Adrenal gland (tissue), 12 donors: ENCODE data around the gene ILK. TPM values are rescaled to one million over a fixed set of nuclear protein-coding genes. Genes with fewer than 3 reads are reported as not detected.

Experiments
- DNase-seq, 7 donors: peaks; one replicate each; pipeline ENCODE4 v3.0.0-alpha.2; 2019 to 2020
- H3K27ac ChIP-seq, 5 donors: fragments of 200-600 bp; sonication (generic) in 4 of 5; 1 replicate in 3 of 5; 2 replicates in 2 of 5; pipeline versions ENCODE4 v1.5.1 to v1.8.0; 2016 to 2020; ENCODE audit warnings: mild to moderate bottlenecking in 1 of 5
- H3K27me3 ChIP-seq: fragments of 200-600 bp; 2 replicates; pipeline ENCODE4 v1.8.0; 2021
- H3K36me3 ChIP-seq, 2 donors: fragments of 200-600 bp; replicated peaks in 1 of 2; 1 replicate in 1 of 2; 2 replicates in 1 of 2; pipeline versions ENCODE4 v1.5.1 to v1.8.0; 2018 to 2022
- H3K4me1 ChIP-seq, 2 donors: fragments of 200-600 bp; replicated peaks in 1 of 2; 1 replicate in 1 of 2; 2 replicates in 1 of 2; pipeline versions ENCODE4 v1.5.1 to v1.8.0; 2018 to 2021
- H3K4me3 ChIP-seq, 4 donors: fragments of 200-600 bp; sonication (generic) in 3 of 4; one replicate each; pipeline ENCODE4 v1.5.1; 2016 to 2018
- H3K9me3 ChIP-seq, 3 donors: fragments of 200-600 bp; sonication (generic) in 1 of 3; replicated peaks in 1 of 3; 1 replicate in 2 of 3; 2 replicates in 1 of 3; pipeline versions ENCODE4 v1.5.1 to v1.8.0; 2016 to 2021
- CTCF ChIP-seq, 6 experiments: fragments of 450-650 bp in 4 of 6; fragments of 200-600 bp in 2 of 6; sonication (generic) in 1 of 6; IDR thresholded peaks; 1 replicate in 5 of 6; 2 replicates in 1 of 6; pipeline versions ENCODE4 v1.5.1 to v1.8.0; 2016 to 2021; ENCODE audit warnings: antibody characterized with exemption in 6 of 6, mild to moderate bottlenecking in 2 of 6, moderate library complexity in 1 of 6
- POLR2A ChIP-seq, 2 donors: fragments of 450-650 bp; IDR thresholded peaks; one replicate each; pipeline ENCODE4 v1.6.1; 2017; ENCODE audit warnings: antibody characterized with exemption in 2 of 2, mild to moderate bottlenecking in 2 of 2, moderate library complexity in 1 of 2
- WGBS, 4 donors: extraction: QIAGEN DNeasy Blood & Tissue Kit in 2 of 4; methylation state at CpG; one replicate each; pipeline versions ENCODE4 v1.1.5 to v1.1.7; 2013 to 2017; 5-methylcytosine and 5-hydroxymethylcytosine counted together
- intact Hi-C, 2 donors: fragments of 100-400 bp; cut with DNase I; formaldehyde crosslinking; loops; one replicate each; pipeline versions ENCODE4 v1.14.1 to v1.15.0; 2022 to 2023
- polyA plus RNA-seq, 3 donors: library from polyadenylated mRNA; stranded (reverse); fragments of 200-250 nt in 2 of 3; fragments of 350-450 nt in 1 of 3; fragmentation: Illumina TruSeq in 1 of 3; extraction: RNeasy Lipid Tissue Mini Kit (QIAGEN cat#74804) in 1 of 3; gene quantifications; one replicate each; pipeline ENCODE4 v1.2.3, GENCODE V29; 2013 to 2014
- total RNA-seq, 9 donors: library from RNA; depleted of rRNA in 4 of 9; stranded (reverse); fragments of >200 nt in 4 of 9; fragments of 120-200 nt in 1 of 9; fragmentation: NEBNext Ultra II Directional in 1 of 9; extraction: Animal tissue kit (Norgen Biotek cat#: 25700) in 1 of 9; gene quantifications; one replicate each; pipeline versions ENCODE4 v1.1.0 to v1.2.4, GENCODE V29; 2013 to 2023
- donor health status: healthy with polysubstance abuse.
- donor health status: Bipolar disorder and iron deficiency.
- donor health status: DM: yes; HTN: yes; CAD: no.
- donor health status: DM: no; HTN: no; CAD: no.
- donor health status: DM: no; HTN: no; CAD: no.
- donor health status: DM: yes; HTN: yes; CAD: no.

The ILK gene
- total and polyA plus RNA-seq, 12 donors = 99.1 to 191 (median 153) TPM

- WGBS, 4 donors = 94 to 100% (median 100%) methylated on average over 1 of the region's 1 CpG
- Histone ChIP-seq H3K9me3 (peaks cover 0 to 16% (median 5%) of the 10 kb centered on the region in 3 donors), H3K36me3 (no peaks in the 10 kb centered on the region), H3K4me1 (no peaks in the 10 kb centered on the region), H3K27me3 (no peaks in the 10 kb centered on the region), H3K4me3 (no peak overlapping the region), H3K27ac (no peak overlapping the region)
- DNase-seq = no peak
- TF ChIP-seq POLR2A (IDR thresholded peaks at IDR 0.05) (no peak), CTCF (IDR thresholded peaks at IDR 0.05) (no peak)
- intact Hi-C loops = no loop called here
These were observed 20.0 kb upstream of the ILK start for GRCh38 chr11:6583584-6583983.

GRCh38 chr11:6584528-6584927 is 19.0 kb upstream of the ILK start:
- Histone ChIP-seq H3K4me3 (no peak overlapping the region), H3K27ac (no peak overlapping the region), H3K4me1 (no peaks in the 10 kb centered on the region), H3K9me3 (peaks cover 0 to 16% (median 5%) of the 10 kb centered on the region in 3 donors), H3K27me3 (no peaks in the 10 kb centered on the region), H3K36me3 (no peaks in the 10 kb centered on the region)
- no peak for TF ChIP-seq POLR2A (IDR thresholded peaks at IDR 0.05)
- TF ChIP-seq CTCF (IDR thresholded peaks at IDR 0.05) = no peak
- intact Hi-C loops = no loop called here
- DNase-seq = no peak
- WGBS, 4 donors = 92 to 98% (median 97%) methylated on average over 4 of the region's 4 CpGs

DNA sequence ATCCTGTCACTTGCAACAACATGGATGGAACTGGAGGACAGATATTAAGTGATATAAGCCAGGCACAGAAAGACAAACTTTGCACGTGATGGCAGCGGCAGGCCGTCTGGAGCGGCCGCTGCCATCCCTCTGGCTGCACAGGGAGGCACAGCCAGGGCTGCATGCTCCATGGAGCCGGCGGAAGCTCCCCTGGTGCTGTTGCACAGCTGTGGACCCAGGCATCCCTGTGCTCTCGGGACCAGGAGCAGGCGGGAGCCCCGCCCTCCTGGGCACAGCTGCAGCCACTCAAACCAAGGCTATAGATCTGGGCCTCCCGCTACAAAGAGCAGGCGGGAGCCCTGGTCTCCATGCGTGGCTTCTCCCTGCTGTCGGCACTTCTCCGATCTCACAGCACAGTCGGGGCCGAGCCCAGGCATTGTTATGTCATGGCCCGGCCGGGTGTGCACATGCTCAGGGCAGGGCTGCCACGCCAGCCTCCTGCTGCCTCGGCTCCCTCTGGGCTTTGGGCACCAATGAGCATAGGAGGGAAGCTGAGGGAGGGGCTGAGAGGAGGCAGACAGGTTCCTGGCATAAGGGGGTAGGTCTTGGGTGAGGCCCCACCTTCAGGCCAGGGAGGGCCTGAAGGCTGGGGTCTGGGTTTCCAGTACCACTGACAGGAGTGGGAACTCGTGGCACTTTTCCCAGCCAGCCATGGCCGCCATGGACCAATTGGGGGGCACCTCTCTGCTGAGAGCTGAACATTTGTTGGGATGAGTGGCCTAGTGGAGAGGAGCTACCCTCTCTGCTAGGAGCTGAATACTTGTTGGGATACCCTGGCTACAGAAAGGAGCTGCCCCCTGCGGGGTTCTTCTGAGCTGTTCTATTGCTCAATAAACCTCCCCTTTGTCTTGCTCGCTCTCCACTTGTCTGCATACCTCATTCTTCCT is 16.9 kb upstream of the ILK start:
- DNase-seq = no peak
- 90 to 95% (median 94%) methylated on average over 14 to 25 of the region's 25 CpGs for whole genome bisulfite sequencing, 4 donors

More for the DNA sequence above, 16.9 kb upstream of the ILK start:
- H3K9me3 ChIP-seq = peaks cover 0 to 16% (median 5%) of the 10 kb centered on the region in 3 donors
- intact Hi-C loops = no loop called here
- H3K27me3 ChIP-seq = no peaks in the 10 kb centered on the region
- no peaks in the 10 kb centered on the region for H3K36me3 ChIP-seq
- no peak overlapping the region for H3K4me3 ChIP-seq
- no peaks in the 10 kb centered on the region for H3K4me1 ChIP-seq
- no peak for TF ChIP-seq CTCF (IDR thresholded peaks at IDR 0.05)
- no peak for TF ChIP-seq POLR2A (IDR thresholded peaks at IDR 0.05)
- no peak overlapping the region for H3K27ac ChIP-seq
